Measurements from ENCODE around the gene RPS8.

Gene RPS8

DNA sequence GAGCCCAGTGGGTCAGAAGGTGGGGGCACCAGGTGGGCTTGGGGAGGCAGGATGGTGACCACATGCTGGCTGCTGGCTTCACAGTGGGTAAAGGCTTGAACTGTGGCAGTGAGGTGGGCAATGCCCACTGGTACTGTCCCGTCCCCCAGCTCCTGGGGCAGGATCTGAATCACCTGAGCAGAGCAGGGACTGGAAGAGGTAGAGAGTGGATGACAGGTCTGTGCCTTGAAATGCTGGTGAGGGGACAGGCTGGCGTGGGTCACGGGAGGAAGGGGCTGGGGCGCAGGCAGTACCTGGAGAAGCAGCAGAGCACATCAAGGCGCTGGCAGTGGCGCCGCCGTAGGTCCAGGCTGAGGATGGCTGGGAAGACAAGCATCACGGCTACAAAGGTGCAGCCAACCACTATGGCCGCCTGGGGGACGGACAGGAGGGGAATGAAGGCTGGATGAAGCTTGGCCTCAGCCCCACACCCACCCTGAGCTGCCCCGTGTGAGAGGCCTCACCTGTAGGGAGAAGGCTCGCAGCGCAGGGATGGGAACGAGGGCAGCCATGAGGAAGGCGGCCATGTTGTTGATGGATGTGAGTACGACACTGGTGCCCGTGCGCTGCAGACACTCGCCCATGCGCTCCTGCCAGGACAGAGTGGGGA lies 52.8 kb downstream of the RPS8 start:
- Histone ChIP-seq H3K9me2 (replicated peaks; ENCODE audit: insufficient read depth, low read length) (no peaks in the 10 kb centered on the region), H2AFZ (ENCODE audit: low read depth, low read length, severe bottlenecking) (no peak overlapping the region), H3K36me3 (ENCODE audit: low read length) (no peaks in the 10 kb centered on the region), H3K27me3 (ENCODE audit: low read length) (no peaks in the 10 kb centered on the region), H3K4me2 (ENCODE audit: low read depth, low read length, poor library complexity, severe bottlenecking) (no peak overlapping the region), H3K9me3 (ENCODE audit: insufficient read depth, low read length) (no peaks in the 10 kb centered on the region), H3K9ac (ENCODE audit: low read length) (no peak overlapping the region), H3K4me3 (ENCODE audit: insufficient read depth, low read length, poor library complexity, severe bottlenecking) (no peak overlapping the region), H3K79me2 (ENCODE audit: insufficient read depth, low read length) (no peaks in the 10 kb centered on the region), H3F3A (ENCODE audit: insufficient read depth) (no peaks in the 10 kb centered on the region), H3K27ac (ENCODE audit: low read depth, low read length) (no peak overlapping the region), H4K20me1 (ENCODE audit: low read depth, low read length) (no peaks in the 10 kb centered on the region)
- TF ChIP-seq EZH2phosphoT487 (conservative IDR thresholded peaks at IDR 0.05; ENCODE audit: low read length), result no peak
- TF ChIP-seq, protein P1, sequence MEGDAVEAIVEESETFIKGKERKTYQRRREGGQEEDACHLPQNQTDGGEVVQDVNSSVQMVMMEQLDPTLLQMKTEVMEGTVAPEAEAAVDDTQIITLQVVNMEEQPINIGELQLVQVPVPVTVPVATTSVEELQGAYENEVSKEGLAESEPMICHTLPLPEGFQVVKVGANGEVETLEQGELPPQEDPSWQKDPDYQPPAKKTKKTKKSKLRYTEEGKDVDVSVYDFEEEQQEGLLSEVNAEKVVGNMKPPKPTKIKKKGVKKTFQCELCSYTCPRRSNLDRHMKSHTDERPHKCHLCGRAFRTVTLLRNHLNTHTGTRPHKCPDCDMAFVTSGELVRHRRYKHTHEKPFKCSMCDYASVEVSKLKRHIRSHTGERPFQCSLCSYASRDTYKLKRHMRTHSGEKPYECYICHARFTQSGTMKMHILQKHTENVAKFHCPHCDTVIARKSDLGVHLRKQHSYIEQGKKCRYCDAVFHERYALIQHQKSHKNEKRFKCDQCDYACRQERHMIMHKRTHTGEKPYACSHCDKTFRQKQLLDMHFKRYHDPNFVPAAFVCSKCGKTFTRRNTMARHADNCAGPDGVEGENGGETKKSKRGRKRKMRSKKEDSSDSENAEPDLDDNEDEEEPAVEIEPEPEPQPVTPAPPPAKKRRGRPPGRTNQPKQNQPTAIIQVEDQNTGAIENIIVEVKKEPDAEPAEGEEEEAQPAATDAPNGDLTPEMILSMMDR (IDR thresholded peaks at IDR 0.05; ENCODE audit: insufficient read depth, low read length, poor library complexity, severe bottlenecking), result no peak

Data from SU-DHL-6 (cell line).